GM12873 (cell line): ENCODE measurements around the gene RBM38.

ENCODE experiments used
- TF ChIP-seq, protein P1 (sequence below): IDR thresholded peaks from 2 replicates; pipeline ENCODE4 v1.5.1; 2012; ENCODE audit warnings: low read depth, mild to moderate bottlenecking, moderate library complexity, low read length, control low read depth; ENCODE audit not compliant: insufficient read depth; ENCODE audit errors: missing control alignments

RBM38 gene

DNA sequence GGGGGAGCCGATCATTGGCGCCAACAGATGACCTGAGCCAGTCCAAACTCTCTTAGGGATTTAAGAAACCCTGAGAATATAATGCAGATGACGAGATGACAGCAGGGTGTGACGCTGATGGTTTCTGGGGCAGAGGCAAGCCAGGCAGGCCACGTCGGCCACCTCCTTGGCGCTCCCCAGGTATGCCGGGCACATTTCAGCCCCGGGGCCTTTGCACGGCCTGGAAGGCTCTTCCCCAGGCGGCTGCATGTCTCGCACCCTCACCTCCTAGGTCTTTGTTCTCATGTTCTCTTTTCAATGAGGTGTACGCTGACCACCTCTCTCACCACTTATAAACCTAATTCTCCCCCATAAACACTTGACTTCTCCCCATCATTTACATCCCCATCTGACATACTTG is 64.9 kb downstream of the RBM38 start:
- TF ChIP-seq, protein P1, sequence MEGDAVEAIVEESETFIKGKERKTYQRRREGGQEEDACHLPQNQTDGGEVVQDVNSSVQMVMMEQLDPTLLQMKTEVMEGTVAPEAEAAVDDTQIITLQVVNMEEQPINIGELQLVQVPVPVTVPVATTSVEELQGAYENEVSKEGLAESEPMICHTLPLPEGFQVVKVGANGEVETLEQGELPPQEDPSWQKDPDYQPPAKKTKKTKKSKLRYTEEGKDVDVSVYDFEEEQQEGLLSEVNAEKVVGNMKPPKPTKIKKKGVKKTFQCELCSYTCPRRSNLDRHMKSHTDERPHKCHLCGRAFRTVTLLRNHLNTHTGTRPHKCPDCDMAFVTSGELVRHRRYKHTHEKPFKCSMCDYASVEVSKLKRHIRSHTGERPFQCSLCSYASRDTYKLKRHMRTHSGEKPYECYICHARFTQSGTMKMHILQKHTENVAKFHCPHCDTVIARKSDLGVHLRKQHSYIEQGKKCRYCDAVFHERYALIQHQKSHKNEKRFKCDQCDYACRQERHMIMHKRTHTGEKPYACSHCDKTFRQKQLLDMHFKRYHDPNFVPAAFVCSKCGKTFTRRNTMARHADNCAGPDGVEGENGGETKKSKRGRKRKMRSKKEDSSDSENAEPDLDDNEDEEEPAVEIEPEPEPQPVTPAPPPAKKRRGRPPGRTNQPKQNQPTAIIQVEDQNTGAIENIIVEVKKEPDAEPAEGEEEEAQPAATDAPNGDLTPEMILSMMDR: no peak

DNA sequence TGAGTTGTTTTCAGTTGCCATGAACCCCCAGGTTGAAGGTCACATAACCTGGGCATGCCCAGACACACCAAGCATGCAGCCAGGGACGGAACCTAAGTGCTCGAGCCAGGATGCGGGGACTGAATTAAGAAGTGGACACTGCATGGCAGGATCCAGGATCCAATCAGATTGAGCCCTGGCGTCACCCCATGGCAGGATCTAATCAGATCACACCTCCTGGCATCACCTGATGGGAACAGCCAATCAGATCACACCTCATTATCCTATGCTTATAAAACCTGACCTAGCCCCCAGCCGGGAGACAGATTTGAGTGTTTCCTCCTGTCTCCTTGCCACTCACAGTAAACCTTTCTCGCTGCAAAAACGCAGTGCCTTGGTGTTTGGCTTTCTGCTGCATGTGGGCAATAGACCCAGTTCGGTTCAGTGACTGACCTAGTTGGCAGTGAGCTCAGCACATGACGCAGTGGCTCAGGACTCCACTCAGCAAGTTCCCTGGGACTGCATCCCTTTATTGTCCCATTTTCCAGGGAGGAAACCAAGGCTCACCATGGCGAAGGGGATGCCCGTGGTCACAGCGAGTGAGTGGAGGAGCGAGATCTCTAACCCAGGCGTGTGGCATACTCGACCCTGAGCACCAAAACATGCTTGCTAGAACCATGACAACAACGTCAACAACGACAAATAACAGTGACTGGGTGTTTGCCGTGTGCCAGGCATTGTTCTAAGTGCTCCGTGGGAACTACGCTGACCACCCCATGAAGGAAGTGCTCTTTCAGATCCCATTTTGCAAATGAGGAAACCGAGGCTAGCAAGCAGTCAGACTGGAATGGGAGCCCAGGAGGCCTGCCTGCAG is 66.3 kb downstream of the RBM38 start:
- TF ChIP-seq, protein P1: no peak

DNA sequence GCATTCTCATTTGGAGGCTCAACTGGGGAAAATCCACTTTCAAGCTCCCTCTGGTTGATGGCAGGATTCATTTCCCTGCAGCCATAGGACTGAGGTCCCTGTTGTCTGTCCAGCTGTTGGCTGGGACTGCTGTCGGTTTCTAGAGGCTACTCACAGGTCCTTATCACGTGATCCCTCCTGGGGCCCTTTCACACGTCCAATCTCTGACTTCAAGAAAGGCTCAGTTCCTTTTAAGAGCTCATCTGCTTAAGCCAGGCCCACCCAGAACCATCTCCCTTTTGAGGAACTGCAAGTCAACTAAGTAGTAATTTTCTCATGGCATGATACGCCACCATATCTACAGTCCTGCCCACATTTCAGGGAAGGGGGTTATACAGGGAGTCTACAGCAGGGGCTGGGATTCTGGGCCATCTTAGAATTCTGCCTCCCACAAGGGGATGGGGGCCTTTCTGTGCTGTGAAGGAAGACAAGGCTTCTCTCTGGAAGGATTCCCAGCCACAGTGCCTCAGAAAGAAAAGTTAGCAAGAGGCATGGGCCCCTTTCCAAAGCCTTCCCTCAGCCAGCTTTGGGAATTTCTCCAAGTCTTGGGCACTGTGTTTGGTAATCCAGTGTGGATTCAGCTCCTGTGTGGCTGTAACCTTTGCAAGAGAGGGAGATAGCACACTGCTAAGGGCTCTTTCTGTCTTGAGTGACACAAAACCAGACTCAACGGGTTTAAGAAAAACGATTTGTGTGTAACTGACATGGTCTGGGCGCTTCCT is 67.4 kb downstream of the RBM38 start:
- TF ChIP-seq, protein P1: no peak
